ENCODE results near the gene PDE4D.

The PDE4D gene

GRCh38 chr5:59161221-59162105, 732.1 kb downstream of the PDE4D start:
- no peak for DNase-seq (ENCODE audit: low read depth)
- no peak overlapping the region for H3K4me3 ChIP-seq (ENCODE audit: control insufficient read depth, low read depth, low read length)
- TF ChIP-seq, protein P1, sequence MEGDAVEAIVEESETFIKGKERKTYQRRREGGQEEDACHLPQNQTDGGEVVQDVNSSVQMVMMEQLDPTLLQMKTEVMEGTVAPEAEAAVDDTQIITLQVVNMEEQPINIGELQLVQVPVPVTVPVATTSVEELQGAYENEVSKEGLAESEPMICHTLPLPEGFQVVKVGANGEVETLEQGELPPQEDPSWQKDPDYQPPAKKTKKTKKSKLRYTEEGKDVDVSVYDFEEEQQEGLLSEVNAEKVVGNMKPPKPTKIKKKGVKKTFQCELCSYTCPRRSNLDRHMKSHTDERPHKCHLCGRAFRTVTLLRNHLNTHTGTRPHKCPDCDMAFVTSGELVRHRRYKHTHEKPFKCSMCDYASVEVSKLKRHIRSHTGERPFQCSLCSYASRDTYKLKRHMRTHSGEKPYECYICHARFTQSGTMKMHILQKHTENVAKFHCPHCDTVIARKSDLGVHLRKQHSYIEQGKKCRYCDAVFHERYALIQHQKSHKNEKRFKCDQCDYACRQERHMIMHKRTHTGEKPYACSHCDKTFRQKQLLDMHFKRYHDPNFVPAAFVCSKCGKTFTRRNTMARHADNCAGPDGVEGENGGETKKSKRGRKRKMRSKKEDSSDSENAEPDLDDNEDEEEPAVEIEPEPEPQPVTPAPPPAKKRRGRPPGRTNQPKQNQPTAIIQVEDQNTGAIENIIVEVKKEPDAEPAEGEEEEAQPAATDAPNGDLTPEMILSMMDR (conservative IDR thresholded peaks at IDR 0.05; ENCODE audit: control insufficient read depth, insufficient read depth, low read depth, low read length) = no peak

DNA sequence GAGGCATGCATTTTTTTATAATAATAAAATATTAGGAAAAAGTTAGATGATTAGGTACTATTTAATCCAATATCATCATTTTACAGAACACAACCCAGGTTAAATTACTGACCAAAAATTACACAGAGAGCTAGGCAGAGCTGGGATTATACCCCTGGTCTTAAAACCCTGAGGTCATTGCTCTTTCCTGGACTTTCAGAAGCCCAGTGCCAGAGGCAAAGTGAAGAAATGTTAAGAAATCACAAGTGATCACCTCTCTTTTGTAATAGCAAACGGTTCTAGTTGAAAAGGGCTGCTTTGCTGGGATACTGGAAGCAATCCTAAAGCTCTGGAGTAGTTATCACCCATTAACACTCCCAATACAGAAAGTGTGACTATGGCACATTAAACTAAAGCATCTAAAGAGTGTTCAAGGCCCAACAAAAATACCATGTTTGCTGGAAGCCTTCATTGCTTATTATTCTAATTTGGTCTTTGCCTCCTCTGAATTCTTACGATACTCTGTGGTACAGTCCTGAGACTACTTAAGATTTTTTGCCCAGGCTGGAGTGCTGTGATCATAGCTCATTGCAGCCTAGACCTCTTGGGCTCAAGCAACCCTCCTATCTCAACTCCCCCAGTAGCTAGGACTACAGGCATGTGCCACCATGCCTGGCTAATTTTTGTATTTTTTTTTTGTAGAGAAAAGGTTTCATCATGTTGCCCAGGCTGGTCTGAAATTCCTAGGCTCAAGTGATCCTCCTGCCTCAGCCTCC, 734.7 kb downstream of the PDE4D start:
- no peak for DNase-seq (ENCODE audit: low read depth)
- H3K4me3 ChIP-seq (ENCODE audit: control insufficient read depth, low read depth, low read length) = no peak overlapping the region
- TF ChIP-seq, protein P1 (conservative IDR thresholded peaks at IDR 0.05; ENCODE audit: control insufficient read depth, insufficient read depth, low read depth, low read length) = no peak

- H3K4me3 ChIP-seq (ENCODE audit: control insufficient read depth, low read depth, low read length) = no peak overlapping the region
- peak; percentile 35 for DNase-seq (ENCODE audit: low read depth)
- TF ChIP-seq, protein P1 (conservative IDR thresholded peaks at IDR 0.05; ENCODE audit: control insufficient read depth, insufficient read depth, low read depth, low read length) = no peak
Observed at GRCh38 chr5:59158165-59158564, 735.4 kb downstream of the PDE4D start.

DNA sequence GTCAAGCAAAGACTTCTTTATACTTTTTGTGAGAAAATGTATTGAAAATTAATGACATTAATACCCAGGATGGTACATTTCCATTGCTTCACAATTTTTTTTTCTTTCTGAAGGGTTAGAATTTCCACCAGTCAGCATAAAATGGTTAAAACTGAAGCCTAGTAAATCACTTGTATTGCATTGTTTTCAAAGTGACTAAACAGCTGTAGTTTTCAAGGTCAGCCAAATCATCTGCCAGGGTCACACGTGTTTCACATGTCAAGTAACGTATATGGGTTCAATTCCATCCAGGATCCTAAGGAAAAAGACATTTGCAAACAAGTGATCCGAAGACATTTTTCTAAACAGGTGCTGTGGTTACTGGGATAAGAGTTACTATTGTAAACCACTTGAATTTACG, 736.5 kb downstream of the PDE4D start:
- peak; percentile 16 for DNase-seq (ENCODE audit: low read depth)
- TF ChIP-seq, protein P1 (conservative IDR thresholded peaks at IDR 0.05; ENCODE audit: control insufficient read depth, insufficient read depth, low read depth, low read length) = no peak
- no peak overlapping the region for H3K4me3 ChIP-seq (ENCODE audit: control insufficient read depth, low read depth, low read length)

DNA sequence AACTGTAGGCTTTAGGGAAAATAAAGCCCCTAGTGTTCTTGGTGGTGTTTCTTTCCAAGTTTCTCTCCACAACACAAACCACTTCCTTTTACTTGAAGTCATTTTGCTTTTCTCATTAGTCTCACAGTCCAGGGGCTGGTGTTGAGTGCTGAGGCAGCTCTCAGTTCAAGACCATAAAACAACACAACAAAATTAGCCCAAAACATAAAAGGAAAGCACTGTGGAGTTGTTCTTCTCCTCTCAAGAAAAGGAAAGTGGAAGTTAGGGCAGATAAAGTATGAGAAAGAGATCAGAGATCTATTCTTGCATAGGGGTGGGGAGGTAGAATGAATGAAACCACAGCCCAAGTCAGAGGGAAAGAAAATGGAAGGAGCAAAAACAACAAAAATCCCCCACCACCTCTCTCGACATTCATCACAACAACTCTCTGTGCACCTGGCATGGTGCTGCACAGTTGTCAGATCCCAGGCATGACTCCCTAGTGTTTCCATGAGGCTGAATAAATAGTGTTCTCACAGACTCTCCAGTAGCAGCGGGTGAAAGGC, 740.8 kb downstream of the PDE4D start:
- TF ChIP-seq, protein P1 (conservative IDR thresholded peaks at IDR 0.05; ENCODE audit: control insufficient read depth, insufficient read depth, low read depth, low read length) = no peak
- DNase-seq (ENCODE audit: low read depth) = no peak
- H3K4me3 ChIP-seq (ENCODE audit: control insufficient read depth, low read depth, low read length) = no peak overlapping the region

- no peak overlapping the region for H3K4me3 ChIP-seq (ENCODE audit: control insufficient read depth, low read depth, low read length)
- DNase-seq (ENCODE audit: low read depth) = no peak
- TF ChIP-seq, protein P1 (conservative IDR thresholded peaks at IDR 0.05; ENCODE audit: control insufficient read depth, insufficient read depth, low read depth, low read length) = no peak
Observed at GRCh38 chr5:59151162-59151889, 742.2 kb downstream of the PDE4D start.
